Esophagus squamous epithelium (tissue), 4 donors: ENCODE measurements around the gene ZNF253.

ENCODE experiments used
- POLR2A ChIP-seq, 4 donors: fragments of 450-650 bp; IDR thresholded peaks; one replicate each; pipeline ENCODE4 v1.6.1; 2017; ENCODE audit warnings: antibody characterized with exemption in 4 of 4, mild to moderate bottlenecking in 4 of 4, moderate library complexity in 3 of 4
- TF ChIP-seq, protein P1 (sequence below), 6 experiments: fragments of 450-650 bp in 4 of 6; fragments of 200-600 bp in 2 of 6; sonication (generic) in 2 of 6; IDR thresholded peaks; one replicate each; pipeline ENCODE4 v1.5.1; 2016 to 2019; ENCODE audit warnings: antibody characterized with exemption in 6 of 6, mild to moderate bottlenecking in 4 of 6, moderate library complexity in 4 of 6

- TF ChIP-seq, protein P1, sequence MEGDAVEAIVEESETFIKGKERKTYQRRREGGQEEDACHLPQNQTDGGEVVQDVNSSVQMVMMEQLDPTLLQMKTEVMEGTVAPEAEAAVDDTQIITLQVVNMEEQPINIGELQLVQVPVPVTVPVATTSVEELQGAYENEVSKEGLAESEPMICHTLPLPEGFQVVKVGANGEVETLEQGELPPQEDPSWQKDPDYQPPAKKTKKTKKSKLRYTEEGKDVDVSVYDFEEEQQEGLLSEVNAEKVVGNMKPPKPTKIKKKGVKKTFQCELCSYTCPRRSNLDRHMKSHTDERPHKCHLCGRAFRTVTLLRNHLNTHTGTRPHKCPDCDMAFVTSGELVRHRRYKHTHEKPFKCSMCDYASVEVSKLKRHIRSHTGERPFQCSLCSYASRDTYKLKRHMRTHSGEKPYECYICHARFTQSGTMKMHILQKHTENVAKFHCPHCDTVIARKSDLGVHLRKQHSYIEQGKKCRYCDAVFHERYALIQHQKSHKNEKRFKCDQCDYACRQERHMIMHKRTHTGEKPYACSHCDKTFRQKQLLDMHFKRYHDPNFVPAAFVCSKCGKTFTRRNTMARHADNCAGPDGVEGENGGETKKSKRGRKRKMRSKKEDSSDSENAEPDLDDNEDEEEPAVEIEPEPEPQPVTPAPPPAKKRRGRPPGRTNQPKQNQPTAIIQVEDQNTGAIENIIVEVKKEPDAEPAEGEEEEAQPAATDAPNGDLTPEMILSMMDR (IDR thresholded peaks at IDR 0.05) = no peak
- no peak for TF ChIP-seq POLR2A (IDR thresholded peaks at IDR 0.05)
Observed at GRCh38 chr19:19909654-19910053, 44.0 kb downstream of the ZNF253 start.
